Effector memory CD8-positive, alpha-beta T cell (primary cell): ENCODE data around the gene DPF3.

Source experiments
- ATAC-seq: fragments of 150-1000 bp; cut with Tn5 transposase; replicated peaks from 2 replicates; pipeline ENCODE4 v1.10.0; 2021; ENCODE audit warnings: mild to moderate bottlenecking, moderate library complexity
- DNase-seq, 3 experiments: peaks; one replicate each; pipeline ENCODE4 v3.0.0; 2021
- H3K27ac Mint-ChIP-seq, 2 donors: one replicate each; pipeline ENCODE4 v1.8.0; 2022; ENCODE audit warnings: mild to moderate bottlenecking in 2 of 2, mixed read lengths in 2 of 2, moderate library complexity in 2 of 2
- H3K27me3 Mint-ChIP-seq, 2 donors: one replicate each; pipeline ENCODE4 v1.8.0; 2022; ENCODE audit warnings: mixed read lengths in 2 of 2
- H3K36me3 Mint-ChIP-seq: one replicate; pipeline ENCODE4 v1.8.0; 2022; ENCODE audit warnings: mild to moderate bottlenecking, moderate library complexity, mixed read lengths; ENCODE audit not compliant: insufficient read depth
- H3K4me1 Mint-ChIP-seq, 2 donors: one replicate each; pipeline ENCODE4 v1.8.0; 2022; ENCODE audit warnings: low read depth in 2 of 2, mixed read lengths in 2 of 2
- H3K4me3 Mint-ChIP-seq, 2 donors: one replicate each; pipeline ENCODE4 v1.8.0; 2022; ENCODE audit warnings: mild to moderate bottlenecking in 2 of 2, mixed read lengths in 2 of 2, moderate library complexity in 2 of 2
- H3K9me3 Mint-ChIP-seq, 2 donors: one replicate each; pipeline ENCODE4 v1.8.0; 2022; ENCODE audit warnings: mixed read lengths in 2 of 2

The DPF3 gene

DNA sequence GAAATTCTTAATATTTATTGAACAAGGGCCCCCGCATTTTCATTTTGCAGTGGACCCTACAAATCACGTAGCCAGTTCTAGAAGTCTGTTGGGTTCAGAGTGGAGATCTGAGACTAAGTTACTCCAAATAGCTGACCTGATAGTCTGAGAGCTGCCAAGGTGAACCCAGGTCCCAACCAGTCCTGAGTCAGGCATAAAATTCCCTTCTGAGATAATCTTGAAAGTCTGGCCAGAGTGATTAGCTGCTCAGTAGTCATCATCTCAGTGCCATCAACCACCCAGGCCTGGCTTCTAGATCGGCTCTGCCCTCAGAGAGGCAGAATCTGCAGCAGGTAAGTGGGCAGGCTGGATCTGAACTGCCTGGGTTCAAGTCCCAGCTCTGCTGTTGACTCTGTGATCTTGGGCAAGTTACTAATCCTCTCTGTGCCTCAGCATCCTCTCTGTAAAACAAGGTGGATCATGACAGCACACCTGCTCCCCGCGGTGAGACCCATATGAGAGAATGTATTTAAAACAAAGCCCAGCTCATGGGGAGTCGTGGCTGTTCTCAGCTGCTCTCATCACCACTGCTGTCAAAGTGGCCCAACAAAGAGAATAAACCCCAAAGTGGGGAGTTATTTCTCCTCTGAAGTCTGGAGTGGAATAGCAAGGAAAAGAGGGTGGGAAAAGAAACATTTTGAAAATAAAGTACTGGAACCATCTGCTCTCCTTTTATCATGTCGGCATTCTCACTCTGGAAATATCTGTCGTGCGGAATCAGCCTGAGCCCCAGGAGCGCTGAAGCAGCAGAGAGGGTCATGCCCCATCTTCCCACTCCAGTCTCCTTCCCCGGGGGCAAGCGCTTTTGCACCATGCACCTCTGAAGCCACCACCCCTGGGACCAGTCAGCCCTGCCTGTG is 193.3 kb downstream of the DPF3 start:
- H3K9me3 Mint-ChIP-seq, result no peaks in the 10 kb centered on the region
- DNase-seq, result no peak

DNA sequence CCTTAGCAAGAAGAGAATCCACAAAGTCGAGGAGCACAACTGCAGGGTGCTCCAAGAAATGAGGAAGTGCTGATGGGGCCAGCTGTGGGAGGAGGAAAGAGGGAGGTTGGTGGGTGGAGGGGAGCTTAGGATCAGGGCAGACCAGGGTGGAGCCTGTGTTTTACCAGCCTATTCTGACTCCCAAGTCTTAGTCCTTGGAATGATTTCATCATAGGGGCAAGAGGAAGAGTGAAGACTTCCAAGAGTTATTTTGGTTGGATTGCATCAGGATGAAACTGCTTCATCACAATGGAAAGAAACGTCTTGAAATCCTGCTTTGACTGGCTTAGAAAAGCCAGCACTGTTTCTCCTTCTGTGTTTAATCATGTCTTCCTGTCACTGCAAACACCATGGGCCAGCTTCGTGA is 194.0 kb downstream of the DPF3 start:
- no peak overlapping the region for H3K4me3 Mint-ChIP-seq
- no peak for DNase-seq
- no peaks in the 10 kb centered on the region for H3K4me1 Mint-ChIP-seq
- ATAC-seq, result no peak
- H3K27ac Mint-ChIP-seq, result peak overlapping the region in 1 of 2 donors; percentile 36
- H3K27me3 Mint-ChIP-seq, result peaks cover 0 to 4% of the 10 kb centered on the region in 2 donors
- no peaks in the 10 kb centered on the region for H3K36me3 Mint-ChIP-seq
- no peaks in the 10 kb centered on the region for H3K9me3 Mint-ChIP-seq

More for the DNA sequence above, 193.3 kb downstream of the DPF3 start:
- peaks cover 4% of the 10 kb centered on the region in 2 donors for H3K27me3 Mint-ChIP-seq
- no peak overlapping the region for H3K4me3 Mint-ChIP-seq
- no peaks in the 10 kb centered on the region for H3K4me1 Mint-ChIP-seq
- no peaks in the 10 kb centered on the region for H3K36me3 Mint-ChIP-seq
- peak overlapping the region in 1 of 2 donors; percentile 36 for H3K27ac Mint-ChIP-seq
- ATAC-seq, result no peak

DNA sequence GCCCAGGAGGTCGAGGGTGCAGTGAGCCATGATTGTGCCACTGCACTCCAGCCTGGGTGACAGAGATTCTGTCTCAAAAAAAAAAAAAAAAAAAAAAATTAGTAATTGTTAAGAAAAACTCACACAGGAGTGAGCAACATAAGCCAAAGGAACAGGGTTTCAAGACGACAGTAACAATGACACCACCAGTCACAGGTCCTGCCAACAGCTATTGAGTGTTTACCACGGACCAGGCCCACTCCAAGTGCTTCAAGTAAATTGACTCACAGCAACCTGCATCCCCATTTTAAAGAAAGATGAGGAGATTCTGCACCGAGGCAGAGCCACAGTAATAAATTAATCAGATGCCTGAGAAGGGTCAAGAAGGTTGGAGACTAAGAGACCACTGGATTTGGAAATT is 194.5 kb downstream of the DPF3 start:
- H3K27ac Mint-ChIP-seq, result no peak overlapping the region

DNA sequence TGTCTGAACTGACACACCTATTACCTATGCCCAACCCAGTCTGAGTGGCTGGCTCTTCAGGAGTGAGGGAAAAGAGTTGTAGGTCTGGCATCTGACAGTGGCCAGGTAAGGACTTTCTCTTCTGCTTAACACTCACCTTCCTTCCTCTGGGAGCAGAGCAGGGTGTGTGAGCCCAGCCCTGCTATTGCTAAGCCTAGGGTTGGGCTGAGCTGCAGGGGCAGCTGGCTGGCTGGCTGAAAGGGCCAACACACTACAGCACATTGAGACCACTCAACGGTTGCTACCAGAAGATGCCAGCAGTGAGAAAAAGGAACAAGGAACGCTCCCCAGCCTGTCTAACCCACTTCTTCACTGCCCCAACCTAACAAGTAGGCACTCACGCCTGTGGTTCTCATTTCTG is 201.2 kb downstream of the DPF3 start:
- Mint-ChIP-seq H3K9me3 (peaks cover 0 to 1% of the 10 kb centered on the region in 2 donors), H3K4me1 (no peaks in the 10 kb centered on the region), H3K36me3 (peaks cover 4% of the 10 kb centered on the region), H3K27ac (no peak overlapping the region), H3K4me3 (no peak overlapping the region), H3K27me3 (peaks cover 0 to 5% of the 10 kb centered on the region in 2 donors)
- DNase-seq, result no peak
- no peak for ATAC-seq

More for the DNA sequence above, 194.5 kb downstream of the DPF3 start:
- no peak for DNase-seq
- H3K4me3 Mint-ChIP-seq, result no peak overlapping the region
- no peaks in the 10 kb centered on the region for H3K4me1 Mint-ChIP-seq
- ATAC-seq, result no peak
- H3K27me3 Mint-ChIP-seq, result peaks cover 0 to 4% of the 10 kb centered on the region in 2 donors
- no peaks in the 10 kb centered on the region for H3K36me3 Mint-ChIP-seq
- no peaks in the 10 kb centered on the region for H3K9me3 Mint-ChIP-seq

DNA sequence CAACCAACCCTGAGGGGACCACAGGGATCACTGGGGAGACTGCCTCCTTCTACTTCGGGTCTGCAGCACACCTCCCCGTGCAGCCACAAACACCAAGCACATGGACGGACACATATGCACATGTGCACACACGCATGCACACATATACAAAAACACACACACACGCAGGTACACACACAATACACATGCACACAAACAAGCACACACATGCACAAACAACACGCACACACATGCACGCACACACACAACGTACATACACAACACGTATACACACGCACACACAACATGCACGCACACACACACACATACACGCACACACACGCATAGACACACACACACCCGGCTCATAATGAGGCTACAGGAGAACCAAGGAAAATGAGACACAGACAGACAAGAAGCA is 203.6 kb downstream of the DPF3 start:
- no peak for ATAC-seq
- peaks cover 0 to 5% of the 10 kb centered on the region in 2 donors for H3K27me3 Mint-ChIP-seq
- peaks cover 4% of the 10 kb centered on the region for H3K36me3 Mint-ChIP-seq
- no peak overlapping the region for H3K27ac Mint-ChIP-seq
- H3K9me3 Mint-ChIP-seq, result peaks cover 0 to 1% of the 10 kb centered on the region in 2 donors
- H3K4me3 Mint-ChIP-seq, result no peak overlapping the region
- DNase-seq, result no peak
- no peaks in the 10 kb centered on the region for H3K4me1 Mint-ChIP-seq

DNA sequence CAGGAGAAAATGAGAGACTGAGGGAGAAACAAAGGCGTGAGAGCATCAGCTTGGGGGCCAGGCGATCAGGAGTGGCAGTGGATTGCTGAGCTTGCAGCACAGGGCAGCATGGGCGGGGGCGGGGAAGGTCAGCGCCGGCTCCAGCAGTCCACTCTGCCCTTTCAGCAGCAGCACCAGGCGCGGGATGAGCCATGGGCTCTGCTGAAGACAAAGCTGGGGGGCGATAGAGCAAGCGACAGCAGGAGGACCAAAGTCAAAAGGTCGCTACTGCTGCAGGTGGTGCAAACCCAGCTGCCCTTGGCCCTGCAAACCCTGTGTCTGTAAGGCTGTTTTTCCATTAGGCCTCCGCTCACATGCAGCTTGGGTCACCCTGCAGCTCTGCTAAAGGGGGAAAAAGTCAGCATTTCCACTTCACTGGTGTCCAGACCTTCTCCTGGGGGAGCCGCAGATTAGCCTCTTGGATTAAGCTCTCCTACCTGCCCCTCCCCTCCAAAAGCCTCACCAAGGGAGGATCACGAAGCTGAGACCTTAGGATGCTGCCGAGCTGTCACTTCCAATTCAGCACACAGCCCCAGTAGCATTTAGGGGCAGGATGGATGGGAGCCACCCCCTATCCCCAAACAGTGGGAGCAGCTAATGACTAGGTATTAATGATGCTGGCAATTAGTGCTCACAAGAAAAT is 204.8 kb downstream of the DPF3 start:
- Mint-ChIP-seq H3K27me3 (peaks cover 0 to 5% of the 10 kb centered on the region in 2 donors), H3K27ac (no peak overlapping the region), H3K4me3 (no peak overlapping the region), H3K4me1 (no peaks in the 10 kb centered on the region), H3K9me3 (peaks cover 0 to 1% of the 10 kb centered on the region in 2 donors), H3K36me3 (peaks cover 4% of the 10 kb centered on the region)
- DNase-seq (no peak), ATAC-seq (no peak)

DNA sequence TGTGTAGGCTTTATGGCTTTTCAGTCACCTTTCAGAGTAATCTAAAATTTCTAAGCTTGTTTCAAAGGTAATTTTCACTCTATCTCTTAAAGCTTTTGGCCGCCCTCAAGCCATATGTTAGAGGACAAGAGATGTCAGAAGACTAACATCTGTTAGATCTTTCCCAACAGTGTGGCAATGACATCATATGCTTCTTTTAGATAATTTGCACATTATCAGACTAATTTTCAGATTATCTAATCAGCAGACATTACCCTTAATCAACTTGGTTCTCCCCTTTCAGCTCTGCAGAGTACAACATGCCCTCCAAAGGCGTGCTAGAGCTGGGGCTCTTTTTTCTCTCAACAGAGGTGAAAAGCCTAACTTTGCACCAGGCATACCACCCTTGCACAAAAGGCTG is 207.1 kb downstream of the DPF3 start:
- Mint-ChIP-seq H3K27ac (no peak overlapping the region), H3K4me1 (no peaks in the 10 kb centered on the region), H3K4me3 (no peak overlapping the region), H3K36me3 (peaks cover 4% of the 10 kb centered on the region), H3K27me3 (peaks cover 0 to 5% of the 10 kb centered on the region in 2 donors), H3K9me3 (peaks cover 0 to 1% of the 10 kb centered on the region in 2 donors)
- ATAC-seq (no peak), DNase-seq (no peak)

DNA sequence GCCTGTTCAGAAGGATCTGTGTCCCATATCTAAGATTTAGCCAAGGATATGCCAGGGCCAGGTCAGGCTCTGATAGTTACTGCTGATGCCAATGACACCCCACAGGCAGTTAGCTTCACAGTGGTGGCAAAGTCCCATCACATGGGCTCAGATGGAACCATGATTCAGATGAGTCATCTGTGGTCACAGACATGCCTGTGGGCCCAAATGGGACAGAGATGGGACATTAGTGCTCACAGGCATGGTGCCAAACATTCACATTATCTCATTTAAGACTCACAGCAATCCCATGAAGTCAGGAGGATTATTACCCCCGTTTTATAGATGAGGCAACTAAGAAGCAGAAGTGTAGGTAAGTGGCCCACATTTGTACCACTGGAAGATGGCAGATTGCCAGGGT is 207.8 kb downstream of the DPF3 start:
- DNase-seq, result no peak
- Mint-ChIP-seq H3K27me3 (peaks cover 0 to 5% of the 10 kb centered on the region in 2 donors), H3K27ac (no peak overlapping the region)

DNA sequence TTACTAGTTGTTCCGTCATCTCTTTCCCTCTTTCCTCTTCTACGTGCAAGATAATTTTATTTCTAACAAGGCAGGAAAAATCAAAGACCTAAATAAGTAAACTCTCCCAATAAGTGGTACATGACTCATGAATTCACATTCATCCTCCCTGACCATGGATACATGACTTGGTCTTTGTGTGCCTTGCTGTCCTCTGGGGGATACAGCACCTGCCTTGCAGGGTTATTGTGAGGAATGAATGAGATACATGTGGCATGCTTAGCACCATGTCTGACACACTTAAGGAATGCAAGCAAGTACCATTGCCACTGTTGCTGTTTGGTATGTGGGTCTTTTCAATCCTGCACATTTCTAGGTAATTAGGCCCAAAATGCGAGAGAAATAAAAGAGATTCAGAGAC is 208.4 kb downstream of the DPF3 start:
- ATAC-seq, result no peak
- DNase-seq, result no peak
- no peaks in the 10 kb centered on the region for H3K4me1 Mint-ChIP-seq
- no peaks in the 10 kb centered on the region for H3K9me3 Mint-ChIP-seq
- no peak overlapping the region for H3K27ac Mint-ChIP-seq
- H3K36me3 Mint-ChIP-seq, result peaks cover 4% of the 10 kb centered on the region
- no peak overlapping the region for H3K4me3 Mint-ChIP-seq
- peaks cover 0 to 5% of the 10 kb centered on the region in 2 donors for H3K27me3 Mint-ChIP-seq

More for the DNA sequence above, 207.8 kb downstream of the DPF3 start:
- no peaks in the 10 kb centered on the region for H3K4me1 Mint-ChIP-seq
- H3K36me3 Mint-ChIP-seq, result peaks cover 4% of the 10 kb centered on the region
- H3K4me3 Mint-ChIP-seq, result no peak overlapping the region
- no peaks in the 10 kb centered on the region for H3K9me3 Mint-ChIP-seq
- no peak for ATAC-seq

DNA sequence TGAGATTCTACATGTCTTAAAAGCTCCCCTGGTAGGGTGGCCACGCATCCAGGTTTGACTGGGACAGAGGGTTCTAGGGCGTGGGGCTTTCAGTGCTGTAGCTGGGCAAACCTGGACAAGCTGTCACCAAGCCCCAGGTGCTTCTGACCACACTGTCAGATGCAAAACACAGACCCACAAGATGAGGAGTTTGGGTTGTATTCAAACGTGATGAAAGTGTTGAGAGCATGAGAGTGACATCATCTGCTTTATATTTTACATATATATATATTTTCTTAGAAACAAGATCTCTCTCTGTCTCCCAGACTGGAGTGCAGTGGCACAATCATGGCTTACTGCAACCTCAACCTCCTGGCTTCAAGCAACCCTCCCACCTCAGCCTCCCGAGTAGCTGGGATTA is 210.1 kb downstream of the DPF3 start:
- peaks cover 0 to 5% of the 10 kb centered on the region in 2 donors for H3K27me3 Mint-ChIP-seq
- no peak overlapping the region for H3K4me3 Mint-ChIP-seq
- H3K4me1 Mint-ChIP-seq, result no peaks in the 10 kb centered on the region
- no peaks in the 10 kb centered on the region for H3K9me3 Mint-ChIP-seq
- no peak overlapping the region for H3K27ac Mint-ChIP-seq
- DNase-seq (no peak), ATAC-seq (no peak)
- H3K36me3 Mint-ChIP-seq, result no peaks in the 10 kb centered on the region

DNA sequence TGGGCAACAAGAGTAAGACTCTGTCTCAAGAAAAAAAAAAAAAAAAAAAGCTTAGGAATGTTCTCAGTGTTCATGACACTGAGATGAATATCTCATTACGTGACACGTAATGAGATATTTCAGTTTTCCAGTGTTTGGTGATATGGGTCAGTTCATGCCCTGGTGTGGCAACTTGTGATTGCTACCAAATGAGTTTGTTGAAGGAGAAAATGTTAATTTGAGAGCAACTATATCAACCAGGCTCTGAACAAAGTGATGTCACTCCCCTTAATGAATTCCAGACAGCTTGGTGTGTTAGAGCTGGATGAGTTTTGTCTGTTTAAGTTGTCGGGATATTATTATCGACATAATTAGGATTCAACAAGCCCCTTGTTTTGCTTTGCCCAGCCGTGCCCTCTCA is 211.7 kb downstream of the DPF3 start:
- Mint-ChIP-seq H3K4me1 (no peaks in the 10 kb centered on the region), H3K27ac (peak overlapping the region in 1 of 2 donors; percentile 47), H3K36me3 (no peaks in the 10 kb centered on the region), H3K4me3 (no peak overlapping the region), H3K9me3 (no peaks in the 10 kb centered on the region), H3K27me3 (peaks cover 0 to 6% of the 10 kb centered on the region in 2 donors)
- DNase-seq, result no peak
- no peak for ATAC-seq

DNA sequence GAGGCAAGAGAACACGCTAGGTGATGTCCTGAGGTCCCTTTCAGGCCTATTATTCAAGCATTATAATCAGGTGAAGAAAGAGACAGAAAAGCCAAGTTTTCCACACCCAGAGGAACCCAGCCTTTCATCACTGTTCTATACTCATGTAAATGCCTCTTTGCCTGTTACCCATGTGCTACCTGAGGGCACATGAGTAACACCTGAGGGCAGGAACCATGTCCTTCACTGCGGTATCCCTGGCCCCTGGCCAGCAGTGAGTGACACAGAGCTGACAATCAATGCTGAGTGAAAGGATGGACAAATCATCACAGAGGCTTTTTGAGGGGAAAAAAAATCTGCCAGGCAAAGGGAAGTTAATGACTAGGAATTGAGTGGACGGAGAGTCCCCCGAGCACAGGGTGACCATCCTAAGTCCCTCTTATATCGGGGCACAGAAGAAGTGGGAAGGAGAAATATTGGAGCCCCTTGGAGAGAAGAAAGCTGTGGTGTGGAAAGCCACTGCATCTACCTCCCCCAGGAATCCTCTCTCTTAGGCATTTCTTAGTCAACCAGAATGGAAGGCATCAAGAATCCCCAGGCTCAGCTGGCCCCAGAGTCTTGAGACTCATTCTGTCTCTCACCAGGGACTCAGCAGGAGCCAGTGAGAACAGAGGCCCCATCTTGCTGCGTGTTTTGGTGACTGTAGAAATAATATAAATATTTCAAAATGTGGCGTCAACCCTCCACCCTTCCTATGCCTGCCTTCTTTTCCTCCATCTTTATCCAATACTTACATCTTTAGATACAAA is 212.9 kb downstream of the DPF3 start:
- H3K27me3 Mint-ChIP-seq, result peaks cover 0 to 6% of the 10 kb centered on the region in 2 donors
- ATAC-seq, result no peak
- H3K27ac Mint-ChIP-seq, result no peak overlapping the region

DNA sequence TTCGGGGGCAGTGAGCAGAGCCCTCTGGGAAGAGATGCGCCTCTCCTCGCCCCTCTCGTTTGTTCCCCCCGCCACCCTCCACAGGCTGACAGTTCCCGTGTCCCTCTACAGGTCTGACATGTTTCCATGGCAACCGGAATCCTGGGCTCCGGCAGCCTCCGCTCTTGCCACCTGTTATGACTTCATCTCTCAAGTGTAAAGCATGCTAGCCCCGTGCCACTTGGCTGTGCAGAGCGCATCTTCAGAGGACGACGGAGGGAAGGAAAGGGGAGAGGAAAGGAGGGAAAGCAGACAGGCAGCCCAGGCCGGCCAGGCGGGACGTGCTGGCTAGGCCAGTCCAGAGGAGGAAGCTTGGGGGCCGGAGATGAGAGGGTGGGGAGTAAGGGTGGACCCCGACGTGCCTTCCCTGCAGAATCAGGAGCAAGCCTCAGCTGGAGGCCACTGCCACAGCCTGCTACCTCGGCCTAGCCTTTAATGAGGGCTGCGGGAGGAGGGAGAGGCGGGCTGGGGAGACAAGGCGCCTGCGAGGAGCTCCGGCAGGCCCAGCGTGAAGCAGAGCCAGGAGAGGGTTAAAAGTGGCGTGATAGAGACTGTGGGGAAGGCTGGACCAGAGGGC is 214.3 kb downstream of the DPF3 start:
- H3K9me3 Mint-ChIP-seq, result no peaks in the 10 kb centered on the region
- ATAC-seq (no peak), DNase-seq (no peak)
- H3K27me3 Mint-ChIP-seq, result peaks cover 0 to 6% of the 10 kb centered on the region in 2 donors
- H3K4me1 Mint-ChIP-seq, result no peaks in the 10 kb centered on the region
- H3K27ac Mint-ChIP-seq, result no peak overlapping the region
- no peaks in the 10 kb centered on the region for H3K36me3 Mint-ChIP-seq
- no peak overlapping the region for H3K4me3 Mint-ChIP-seq

More for the DNA sequence above, 212.9 kb downstream of the DPF3 start:
- Mint-ChIP-seq H3K4me1 (no peaks in the 10 kb centered on the region), H3K9me3 (no peaks in the 10 kb centered on the region), H3K4me3 (no peak overlapping the region), H3K36me3 (no peaks in the 10 kb centered on the region)
- DNase-seq, result no peak
